Activated CD8-positive, alpha-beta memory T cell treated with anti-CD3 and anti-CD28 coated beads, Interleukin-2, amount 50 U/mL, for 1 hour (primary cell): Measurements from ENCODE around the gene HRC.
"Not testable (repeated sequence)": the region's sequence is repeated elsewhere in the genome, so short reads cannot be mapped to it uniquely, and the experiment has no call there.

Experiments used
- DNase-seq: peaks from one replicate; pipeline ENCODE4 v3.0.0-alpha.2; 2020; ENCODE audit errors: extremely low read depth

Gene HRC

GRCh38 chr19:49160450-49161189 is 5.4 kb upstream of the HRC start:
- no peak for DNase-seq

- no peak for DNase-seq
Measured at GRCh38 chr19:49157445-49158224, 2.4 kb upstream of the HRC start, which contains the start of gene TRPM4. Gene TRPM4 (plus strand): TSS chr19:49157792. CDS start chr19:49157867, 75 bp downstream.

- DNase-seq: no peak
Measured at GRCh38 chr19:49155820-49156346, 687 bp upstream of the HRC start.

GRCh38 chr19:49154279-49154678 is 917 bp downstream of the HRC start:
- DNase-seq: no peak

GRCh38 chr19:49153167-49153809 is 1.9 kb downstream of the HRC start:
- DNase-seq: no peak

- DNase-seq: no peak
Measured at GRCh38 chr19:49152119-49152550, 3.1 kb downstream of the HRC start.

- DNase-seq: no peak
Measured at GRCh38 chr19:49151267-49152118, 3.7 kb downstream of the HRC start.

GRCh38 chr19:49150944-49151243 is 4.3 kb downstream of the HRC start:
- DNase-seq: no peak

GRCh38 chr19:49150106-49150943 is 4.9 kb downstream of the HRC start:
- no peak for DNase-seq

- no peak for DNase-seq
Measured at GRCh38 chr19:49149652-49150105, 5.5 kb downstream of the HRC start.

- peak; percentile 51 for DNase-seq
Measured at GRCh38 chr19:49148784-49149651, 6.2 kb downstream of the HRC start.

- no peak for DNase-seq
Measured at GRCh38 chr19:49148044-49148682, 7.0 kb downstream of the HRC start.

GRCh38 chr19:49146408-49146770 is 8.8 kb downstream of the HRC start:
- not testable (repeated sequence) for DNase-seq

GRCh38 chr19:49145573-49146407 is 9.4 kb downstream of the HRC start:
- no peak for DNase-seq

GRCh38 chr19:49142866-49143335 is 12.3 kb downstream of the HRC start:
- no peak for DNase-seq

GRCh38 chr19:49141352-49141751 is 13.8 kb downstream of the HRC start:
- no peak for DNase-seq

GRCh38 chr19:49140951-49141350 is 14.2 kb downstream of the HRC start:
- no peak for DNase-seq

- no peak for DNase-seq
Measured at GRCh38 chr19:49136771-49137171, 18.4 kb downstream of the HRC start.
